SK-N-SH treated with all-trans-retinoic acid at 6 μM for 48 hours (cell line): Measurements from ENCODE around the gene G6PC1.
A peak's percentile ranks its signal among the peaks of the same experiment; 100 is the strongest.

Source experiments
- ATAC-seq: fragments of 200-7000 bp; cut with Tn5 transposase; 3 replicates; pipeline ENCODE4 v1.9.1; 2020; ENCODE audit warnings: mild to moderate bottlenecking, moderate library complexity
- BACH2 ChIP-seq: fragments of 250-450 bp; sonication (Bioruptor Pico); IDR thresholded peaks from 2 replicates; pipeline ENCODE4 v1.9.0; 2021; ENCODE audit warnings: mild to moderate bottlenecking, borderline replicate concordance
- CREB5 ChIP-seq: fragments of 250-450 bp; sonication (Bioruptor Pico); IDR thresholded peaks from 2 replicates; pipeline ENCODE4 v1.5.1; 2020; ENCODE audit warnings: low read depth, mild to moderate bottlenecking, moderate library complexity
- CSDC2 ChIP-seq: fragments of 250-450 bp; sonication (Bioruptor Pico); IDR thresholded peaks from 2 replicates; pipeline ENCODE4 v1.5.0; 2020; ENCODE audit warnings: mild to moderate bottlenecking, moderate library complexity
- ESRRG ChIP-seq: fragments of 250-450 bp; sonication (Bioruptor Pico); IDR thresholded peaks from 2 replicates; pipeline ENCODE4 v1.6.1; 2021; ENCODE audit warnings: mild to moderate bottlenecking
- GLIS3 ChIP-seq: fragments of 250-450 bp; sonication (Bioruptor Pico); IDR thresholded peaks from 2 replicates; pipeline ENCODE4 v1.5.0; 2020; ENCODE audit warnings: mild to moderate bottlenecking, moderate library complexity
- ISL1 ChIP-seq: fragments of 250-450 bp; sonication (Bioruptor Pico); IDR thresholded peaks from 2 replicates; pipeline ENCODE4 v2.1.2; 2022; ENCODE audit warnings: mild to moderate bottlenecking, moderate library complexity
- OSR1 ChIP-seq: fragments of 250-450 bp; sonication (Bioruptor Pico); IDR thresholded peaks from 2 replicates; pipeline ENCODE4 v1.8.0; 2022; ENCODE audit warnings: moderate library complexity, mild to moderate bottlenecking, inconsistent platforms
- POU6F1 ChIP-seq: fragments of 250-450 bp; sonication (Bioruptor Pico); IDR thresholded peaks from 2 replicates; pipeline ENCODE4 v1.8.0; 2021; ENCODE audit warnings: low read depth, mild to moderate bottlenecking, moderate library complexity, borderline replicate concordance
- PPARA ChIP-seq: fragments of 250-450 bp; sonication (Bioruptor Pico); IDR thresholded peaks from 2 replicates; pipeline ENCODE4 v1.5.0; 2020; ENCODE audit warnings: mild to moderate bottlenecking, borderline replicate concordance
- RARB ChIP-seq: fragments of 250-450 bp; sonication (Bioruptor Pico); IDR thresholded peaks from 2 replicates; pipeline ENCODE4 v1.8.0; 2021; ENCODE audit warnings: mild to moderate bottlenecking, moderate library complexity
- SNAI2 ChIP-seq: fragments of 250-450 bp; sonication (Bioruptor Pico); IDR thresholded peaks from 2 replicates; pipeline ENCODE4 v1.5.0; 2020; ENCODE audit warnings: mild to moderate bottlenecking, moderate library complexity
- TCF4 ChIP-seq: fragments of 250-450 bp; sonication (Bioruptor Pico); IDR thresholded peaks from 2 replicates; pipeline ENCODE4 v1.8.0; 2021; ENCODE audit warnings: mild to moderate bottlenecking, moderate library complexity, borderline replicate concordance
- TOX ChIP-seq: fragments of 250-450 bp; sonication (Bioruptor Pico); IDR thresholded peaks from 2 replicates; pipeline ENCODE4 v1.8.0; 2021; ENCODE audit warnings: mild to moderate bottlenecking, moderate library complexity, borderline replicate concordance
- TSHZ2 ChIP-seq: fragments of 250-450 bp; sonication (Bioruptor Pico); IDR thresholded peaks from 2 replicates; pipeline ENCODE4 v1.5.0; 2020; ENCODE audit warnings: mild to moderate bottlenecking, moderate library complexity
- ZFP3 ChIP-seq: fragments of 250-450 bp; sonication (Bioruptor Pico); IDR thresholded peaks from 2 replicates; pipeline ENCODE4 v1.5.0; 2020; ENCODE audit warnings: mild to moderate bottlenecking, moderate library complexity
- ZFP30 ChIP-seq: fragments of 450-650 bp; formaldehyde crosslinking; IDR thresholded peaks from 2 replicates; pipeline ENCODE4 v1.5.0; 2022; ENCODE audit warnings: mild to moderate bottlenecking, moderate library complexity
- ZNF565 ChIP-seq: fragments of 450-650 bp; formaldehyde crosslinking; conservative IDR thresholded peaks from 2 replicates; pipeline ENCODE4 v1.5.0; 2020; ENCODE audit warnings: low read depth, mild to moderate bottlenecking, moderate library complexity
- ZNF70 ChIP-seq: fragments of 450-650 bp; formaldehyde crosslinking; IDR thresholded peaks from 2 replicates; pipeline ENCODE4 v1.5.0; 2020; ENCODE audit warnings: mild to moderate bottlenecking, moderate library complexity
- ZNF8 ChIP-seq: fragments of 450-650 bp; formaldehyde crosslinking; IDR thresholded peaks from 2 replicates; pipeline ENCODE4 v1.5.0; 2020; ENCODE audit warnings: mild to moderate bottlenecking, moderate library complexity
- TF ChIP-seq, protein P1 (sequence below): fragments of 250-450 bp; sonication (Bioruptor Pico); IDR thresholded peaks from 2 replicates; pipeline ENCODE4 v1.5.1; 2021; ENCODE audit warnings: mild to moderate bottlenecking, moderate library complexity

Gene G6PC1

GRCh38 chr17:42889809-42890208 is 10.8 kb upstream of the G6PC1 start:
- ATAC-seq = no peak
- TF ChIP-seq PPARA (CRISPR knock-in tag) = no peak
- TF ChIP-seq ZNF565 (CRISPR knock-in tag) = no peak
- TF ChIP-seq OSR1 (CRISPR knock-in tag) = no peak
- no peak for TF ChIP-seq GLIS3 (CRISPR knock-in tag)
- TF ChIP-seq POU6F1 = no peak
- no peak for TF ChIP-seq ZFP30 (CRISPR knock-in tag)
- no peak for TF ChIP-seq CREB5 (CRISPR knock-in tag)
- TF ChIP-seq ZFP3 (CRISPR knock-in tag) = no peak
- TF ChIP-seq ZNF70 (CRISPR knock-in tag) = no peak
- no peak for TF ChIP-seq RARB (CRISPR knock-in tag)
- TF ChIP-seq ZNF8 (CRISPR knock-in tag) = no peak

DNA sequence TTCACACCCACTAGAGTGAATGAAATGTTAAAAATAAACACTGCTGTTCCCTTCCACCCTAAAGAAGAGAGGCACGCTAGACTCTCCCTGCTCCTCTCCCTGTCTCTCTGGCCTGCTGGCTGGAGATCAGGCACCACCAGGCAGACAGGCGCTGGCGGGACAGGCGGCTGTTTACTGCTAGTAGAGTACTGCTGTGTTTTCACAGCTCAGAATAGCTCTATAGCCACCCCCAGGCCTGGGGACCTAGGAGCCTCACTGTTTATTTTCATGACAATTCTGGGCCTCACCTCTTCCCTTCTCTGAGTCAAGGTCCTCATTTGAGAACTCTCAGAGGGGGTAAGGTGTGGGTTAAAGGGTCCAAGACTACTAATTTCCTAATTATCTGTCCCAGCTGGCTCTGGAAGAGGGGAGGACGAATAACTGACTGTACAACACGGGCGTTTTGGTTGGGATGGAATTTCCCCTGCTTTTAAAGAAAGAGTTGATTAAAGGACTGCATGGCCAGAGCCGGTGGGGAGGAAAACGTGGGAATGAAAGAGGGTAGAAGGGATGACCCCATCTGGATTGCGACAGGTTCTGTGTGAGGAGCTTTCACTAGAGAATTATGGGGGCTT is 9.0 kb upstream of the G6PC1 start:
- ATAC-seq = no peak
- no peak for TF ChIP-seq ZFP30 (CRISPR knock-in tag)
- TF ChIP-seq ISL1 (CRISPR knock-in tag) = no peak
- TF ChIP-seq CSDC2 = no peak
- no peak for TF ChIP-seq CREB5 (CRISPR knock-in tag)
- no peak for TF ChIP-seq GLIS3 (CRISPR knock-in tag)
- TF ChIP-seq, protein P1, sequence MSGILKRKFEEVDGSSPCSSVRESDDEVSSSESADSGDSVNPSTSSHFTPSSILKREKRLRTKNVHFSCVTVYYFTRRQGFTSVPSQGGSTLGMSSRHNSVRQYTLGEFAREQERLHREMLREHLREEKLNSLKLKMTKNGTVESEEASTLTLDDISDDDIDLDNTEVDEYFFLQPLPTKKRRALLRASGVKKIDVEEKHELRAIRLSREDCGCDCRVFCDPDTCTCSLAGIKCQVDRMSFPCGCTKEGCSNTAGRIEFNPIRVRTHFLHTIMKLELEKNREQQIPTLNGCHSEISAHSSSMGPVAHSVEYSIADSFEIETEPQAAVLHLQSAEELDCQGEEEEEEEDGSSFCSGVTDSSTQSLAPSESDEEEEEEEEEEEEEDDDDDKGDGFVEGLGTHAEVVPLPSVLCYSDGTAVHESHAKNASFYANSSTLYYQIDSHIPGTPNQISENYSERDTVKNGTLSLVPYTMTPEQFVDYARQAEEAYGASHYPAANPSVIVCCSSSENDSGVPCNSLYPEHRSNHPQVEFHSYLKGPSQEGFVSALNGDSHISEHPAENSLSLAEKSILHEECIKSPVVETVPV (CRISPR knock-in tag) = no peak
- no peak for TF ChIP-seq TCF4 (CRISPR knock-in tag)
- no peak for TF ChIP-seq POU6F1
- TF ChIP-seq SNAI2 = no peak
- no peak for TF ChIP-seq ESRRG (CRISPR knock-in tag)
- TF ChIP-seq BACH2 (CRISPR knock-in tag) = no peak
- no peak for TF ChIP-seq TSHZ2 (CRISPR knock-in tag)
- TF ChIP-seq TOX (CRISPR knock-in tag) = no peak

DNA sequence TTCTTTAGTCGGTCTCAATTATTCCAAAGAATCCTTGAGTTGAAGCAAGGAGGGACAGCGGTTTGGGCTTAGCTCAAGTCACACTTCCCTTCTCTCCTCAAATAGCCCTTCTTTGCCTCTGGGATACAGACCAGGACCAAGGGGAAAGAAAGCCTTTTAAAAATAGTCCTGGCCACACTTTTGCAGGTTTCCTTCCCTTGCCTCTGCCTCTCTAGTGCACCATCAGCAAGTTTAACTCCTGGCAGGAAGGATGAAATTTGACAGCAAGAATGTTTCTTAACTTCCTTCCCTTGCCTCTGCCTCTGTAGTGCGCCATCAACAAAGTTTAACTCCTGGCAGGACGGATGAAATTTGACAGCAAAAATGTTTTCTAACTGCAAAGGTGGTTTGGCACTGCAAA is 7.2 kb upstream of the G6PC1 start:
- ATAC-seq = peak; percentile 42; the same call in 2 of the 3 replicates
- no peak for TF ChIP-seq SNAI2
- TF ChIP-seq ZFP3 (CRISPR knock-in tag) = no peak
- TF ChIP-seq PPARA (CRISPR knock-in tag) = no peak
- no peak for TF ChIP-seq GLIS3 (CRISPR knock-in tag)
- TF ChIP-seq, protein P1 (CRISPR knock-in tag) = no peak
- TF ChIP-seq TOX (CRISPR knock-in tag) = no peak
- TF ChIP-seq POU6F1 = no peak
- no peak for TF ChIP-seq TCF4 (CRISPR knock-in tag)
- no peak for TF ChIP-seq BACH2 (CRISPR knock-in tag)
- no peak for TF ChIP-seq ZFP30 (CRISPR knock-in tag)
